Keratinocyte (primary cell): ENCODE measurements around the gene ZNF804B.

ENCODE experiments used
- CTCF ChIP-seq, 3 experiments: IDR thresholded peaks in 1 of 3; conservative IDR thresholded peaks in 1 of 3; optimal IDR thresholded peaks in 1 of 3; 2 replicates in 2 of 3; 3 replicates in 1 of 3; pipeline versions ENCODE3 to v1.5.1; 2011; ENCODE audit warnings: low read length in 3 of 3, mild to moderate bottlenecking in 3 of 3, moderate library complexity in 2 of 3, control low read depth in 1 of 3, inconsistent platforms in 1 of 3; ENCODE audit not compliant: insufficient read depth in 2 of 3; ENCODE audit errors: extremely low read depth in 1 of 3
- EZH2 ChIP-seq: IDR thresholded peaks from one replicate; pipeline ENCODE4 v1.6.1; 2012; ENCODE audit warnings: inconsistent platforms, mild to moderate bottlenecking, low read length, moderate library complexity

- TF ChIP-seq EZH2 (no peak), CTCF (optimal IDR thresholded peaks at IDR 0.05 in 1 of 3, IDR thresholded peaks at IDR 0.05 in 1 of 3, conservative IDR thresholded peaks at IDR 0.05 in 1 of 3; ENCODE audit: extremely low read depth in 1 of 3, insufficient read depth in 2 of 3, low read length in 3 of 3) (no peak)
Observed at GRCh38 chr7:89133819-89134218, 374.3 kb downstream of the ZNF804B start.
